OCI-LY3 (cell line): ENCODE data around the gene SOWAHB.

Source experiments
- H2AFZ ChIP-seq: fragments of 200-600, 300-600 bp; shearing (Covaris generic); 2 replicates; pipeline ENCODE4 v1.6.0; 2014; ENCODE audit warnings: antibody characterized with exemption, low read depth, low read length
- H3K27ac ChIP-seq: fragments of 200-600, 300-600 bp; sonication (generic); 2 replicates; pipeline ENCODE4 v1.5.1; 2014; ENCODE audit warnings: mild to moderate bottlenecking, low read length, moderate library complexity, mixed read lengths
- H3K27me3 ChIP-seq: fragments of 200-600, 300-600 bp; sonication (generic); 2 replicates; pipeline ENCODE4 v1.6.1; 2014; ENCODE audit warnings: low read depth, low read length, mixed read lengths
- H3K36me3 ChIP-seq: fragments of 200-600, 300-600 bp; sonication (generic); replicated peaks from 2 replicates; pipeline ENCODE3; 2014; ENCODE audit warnings: low read depth, low read length, mixed read lengths
- H3K4me1 ChIP-seq: fragments of 300-600, 200-600 bp; sonication (generic); 2 replicates; pipeline ENCODE4 v1.6.1; 2014; ENCODE audit warnings: low read length, mixed read lengths
- H3K4me2 ChIP-seq: fragments of 200-600, 300-600 bp; sonication (generic); 2 replicates; pipeline ENCODE4 v1.6.1; 2014; ENCODE audit warnings: low read length, mixed read lengths
- H3K4me3 ChIP-seq: fragments of 300-600, 200-600 bp; sonication (generic); 2 replicates; pipeline ENCODE4 v1.5.1; 2014; ENCODE audit warnings: antibody characterized with exemption, mild to moderate bottlenecking, low read length, moderate library complexity
- H3K79me2 ChIP-seq: fragments of 300-600, 200-600 bp; shearing (Covaris generic); 2 replicates; pipeline ENCODE4 v1.6.1; 2014; ENCODE audit warnings: mild to moderate bottlenecking, low read length, mixed read lengths
- H3K9ac ChIP-seq: fragments of 300-600, 200-600 bp; shearing (Covaris generic); 2 replicates; pipeline ENCODE4 v1.6.0; 2014; ENCODE audit warnings: mild to moderate bottlenecking, low read length, moderate library complexity
- H3K9me3 ChIP-seq: fragments of 200-600, 300-600 bp; shearing (Covaris generic); 2 replicates; pipeline ENCODE4 v1.6.1; 2014; ENCODE audit warnings: low read length, mixed read lengths; ENCODE audit not compliant: insufficient read depth
- H4K20me1 ChIP-seq: fragments of 200-600, 300-600 bp; sonication (generic); 2 replicates; pipeline ENCODE4 v1.6.1; 2016; ENCODE audit warnings: low read length, mixed read lengths; ENCODE audit not compliant: insufficient read depth
- CTCF ChIP-seq: fragments of 200-600, 300-600 bp; sonication (generic); IDR thresholded peaks from 2 replicates; pipeline ENCODE4 v1.5.1; 2014; ENCODE audit warnings: antibody characterized with exemption, low read length, low read depth
- EZH2phosphoT487 ChIP-seq: fragments of 200-600 bp; shearing (Covaris generic); IDR thresholded peaks from 2 replicates; pipeline ENCODE4 v1.6.1; 2018; ENCODE audit warnings: antibody characterized with exemption, mixed run types, low read depth

The SOWAHB gene

DNA sequence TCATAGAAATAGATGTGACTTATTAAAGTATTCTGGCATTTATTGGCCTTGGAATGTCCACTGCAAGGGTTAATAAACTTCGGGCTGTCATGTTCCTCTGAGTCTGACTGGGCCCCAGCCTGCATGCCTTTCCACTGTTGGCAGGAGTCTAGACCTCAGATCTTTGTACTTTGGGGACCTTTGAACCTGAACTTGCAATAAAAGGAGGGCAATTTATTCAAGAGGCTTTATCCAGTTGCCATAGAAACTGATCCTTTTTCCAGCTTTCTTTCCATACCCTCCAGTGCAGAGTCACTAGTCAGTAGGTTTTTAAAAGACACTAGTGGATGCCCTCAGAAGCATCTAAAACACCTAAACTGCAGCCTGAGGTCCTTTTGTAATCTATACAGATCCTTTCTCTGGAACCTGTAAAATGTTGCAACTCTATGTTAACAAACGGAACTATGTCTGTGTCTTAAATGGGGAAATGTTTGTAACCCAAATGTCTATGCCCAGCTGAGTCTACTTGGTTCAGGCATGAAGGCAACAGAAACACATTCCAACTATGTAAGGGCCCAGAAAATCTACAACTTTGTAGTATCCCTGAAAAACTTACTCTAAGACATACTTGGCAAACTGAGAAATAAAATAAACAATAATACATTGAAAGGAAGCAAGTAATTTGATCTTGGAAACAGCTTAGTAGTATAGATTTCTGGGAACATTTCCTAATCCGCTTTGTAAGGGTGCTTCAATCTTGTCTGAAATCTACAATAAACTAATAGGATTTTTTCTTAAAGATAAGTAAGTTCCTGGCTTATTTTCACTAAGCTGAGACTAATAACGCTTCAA is 41.5 kb downstream of the SOWAHB start:
- H3K79me2 ChIP-seq, result no peaks in the 10 kb centered on the region
- H3K36me3 ChIP-seq, result no peaks in the 10 kb centered on the region
- no peaks in the 10 kb centered on the region for H4K20me1 ChIP-seq
- no peak overlapping the region for H2AFZ ChIP-seq
- no peaks in the 10 kb centered on the region for H3K9me3 ChIP-seq
- no peaks in the 10 kb centered on the region for H3K4me1 ChIP-seq
- H3K27me3 ChIP-seq, result no peaks in the 10 kb centered on the region
- no peak overlapping the region for H3K27ac ChIP-seq
- no peak overlapping the region for H3K4me2 ChIP-seq
- no peak overlapping the region for H3K9ac ChIP-seq
- H3K4me3 ChIP-seq, result no peak overlapping the region
- TF ChIP-seq EZH2phosphoT487, result no peak
- TF ChIP-seq CTCF, result no peak

DNA sequence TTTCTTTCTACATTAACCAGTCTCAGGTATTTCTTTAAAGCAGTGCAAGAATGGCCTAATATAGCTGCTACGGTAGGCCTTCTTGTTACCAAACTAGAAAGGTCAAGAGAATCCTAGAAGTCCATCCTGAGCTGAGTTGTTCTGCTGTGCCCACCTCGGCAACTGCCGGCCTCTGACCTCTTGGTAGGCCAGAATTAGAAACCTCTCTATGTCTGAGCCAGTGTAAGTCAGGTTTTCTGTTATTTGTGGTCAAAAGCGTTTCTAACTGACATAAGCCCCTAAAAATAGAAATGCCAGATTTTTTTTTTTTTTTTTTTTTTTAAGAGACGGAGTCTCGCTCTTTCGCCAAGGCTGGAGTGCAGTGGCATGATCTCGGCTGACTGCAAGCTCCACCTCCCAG is 43.1 kb downstream of the SOWAHB start:
- no peak overlapping the region for H3K27ac ChIP-seq
- no peaks in the 10 kb centered on the region for H3K79me2 ChIP-seq
- H3K4me3 ChIP-seq, result no peak overlapping the region
- H3K9ac ChIP-seq, result no peak overlapping the region
- H3K36me3 ChIP-seq, result no peaks in the 10 kb centered on the region
- H3K4me2 ChIP-seq, result no peak overlapping the region
- no peak overlapping the region for H2AFZ ChIP-seq
- no peaks in the 10 kb centered on the region for H3K4me1 ChIP-seq
- H3K9me3 ChIP-seq, result no peaks in the 10 kb centered on the region
- TF ChIP-seq CTCF (no peak), EZH2phosphoT487 (no peak)
- no peaks in the 10 kb centered on the region for H4K20me1 ChIP-seq
- no peaks in the 10 kb centered on the region for H3K27me3 ChIP-seq

GRCh38 chr4:76851375-76851774 is 46.6 kb downstream of the SOWAHB start:
- Histone ChIP-seq H3K36me3 (no peaks in the 10 kb centered on the region), H3K4me2 (no peak overlapping the region)
- TF ChIP-seq CTCF, result no peak
- no peak for TF ChIP-seq EZH2phosphoT487

GRCh38 chr4:76850010-76850441 is 47.9 kb downstream of the SOWAHB start:
- no peak overlapping the region for H3K4me2 ChIP-seq
- TF ChIP-seq EZH2phosphoT487 (no peak), CTCF (no peak)
- H3K9me3 ChIP-seq, result no peaks in the 10 kb centered on the region
- H3K36me3 ChIP-seq, result no peaks in the 10 kb centered on the region
- no peaks in the 10 kb centered on the region for H4K20me1 ChIP-seq
- H3K27ac ChIP-seq, result no peak overlapping the region
- no peaks in the 10 kb centered on the region for H3K79me2 ChIP-seq
- no peak overlapping the region for H2AFZ ChIP-seq
- H3K4me1 ChIP-seq, result no peaks in the 10 kb centered on the region
- H3K9ac ChIP-seq, result no peak overlapping the region
- no peaks in the 10 kb centered on the region for H3K27me3 ChIP-seq
- no peak overlapping the region for H3K4me3 ChIP-seq

More at GRCh38 chr4:76851375-76851774, 46.6 kb downstream of the SOWAHB start:
- no peak overlapping the region for H3K27ac ChIP-seq
- H3K79me2 ChIP-seq, result no peaks in the 10 kb centered on the region
- H3K4me3 ChIP-seq, result no peak overlapping the region
- no peaks in the 10 kb centered on the region for H3K4me1 ChIP-seq
- H4K20me1 ChIP-seq, result no peaks in the 10 kb centered on the region
- H2AFZ ChIP-seq, result no peak overlapping the region
- no peak overlapping the region for H3K9ac ChIP-seq
- no peaks in the 10 kb centered on the region for H3K9me3 ChIP-seq
- H3K27me3 ChIP-seq, result no peaks in the 10 kb centered on the region
